H9 (cell line): ENCODE measurements around the gene RPL18. TPM values are rescaled to one million over a fixed set of nuclear protein-coding genes. Genes with fewer than 3 reads are reported as not detected.

Source experiments
- DNase-seq: peaks from one replicate; pipeline ENCODE4 v3.0.0-alpha.2; 2017
- H2AFZ ChIP-seq: one replicate; pipeline ENCODE4 v1.6.1; 2013; ENCODE audit warnings: mild to moderate bottlenecking, low read length, control low read depth, moderate library complexity
- H2AK5ac ChIP-seq: 2 replicates; pipeline ENCODE4 v1.6.1; 2013; ENCODE audit warnings: low read length, control low read depth, mixed read lengths; ENCODE audit not compliant: insufficient read length
- H2BK120ac ChIP-seq: one replicate; pipeline ENCODE4 v1.6.1; 2013; ENCODE audit warnings: low read depth, mild to moderate bottlenecking, low read length, control low read depth, inconsistent platforms; ENCODE audit not compliant: poor library complexity, severe bottlenecking
- H2BK12ac ChIP-seq: 2 replicates; pipeline ENCODE4 v1.6.1; 2013; ENCODE audit warnings: low read length, control low read depth, mixed read lengths, low read depth; ENCODE audit not compliant: insufficient read length
- H2BK15ac ChIP-seq: 2 replicates; pipeline ENCODE4 v1.6.1; 2013; ENCODE audit warnings: low read depth, low read length, control low read depth
- H2BK20ac ChIP-seq: one replicate; pipeline ENCODE4 v1.6.1; 2013; ENCODE audit warnings: low read depth, mild to moderate bottlenecking, low read length, control low read depth, inconsistent platforms; ENCODE audit not compliant: poor library complexity, severe bottlenecking
- H2BK5ac ChIP-seq: 2 replicates; pipeline ENCODE4 v1.6.1; 2013; ENCODE audit warnings: low read length, control low read depth, mixed read lengths; ENCODE audit not compliant: insufficient read length
- H3K14ac ChIP-seq: 2 replicates; pipeline ENCODE4 v1.6.1; 2013; ENCODE audit warnings: low read length, control low read depth; ENCODE audit not compliant: insufficient read depth
- H3K18ac ChIP-seq: 2 replicates; pipeline ENCODE4 v1.6.1; 2013; ENCODE audit warnings: low read depth, mild to moderate bottlenecking, mixed read lengths, low read length, control low read depth; ENCODE audit not compliant: insufficient read length
- H3K23ac ChIP-seq: 2 replicates; pipeline ENCODE4 v1.6.1; 2013; ENCODE audit warnings: low read length, control low read depth, mixed read lengths, low read depth; ENCODE audit not compliant: insufficient read length
- H3K23me2 ChIP-seq: 2 replicates; pipeline ENCODE4 v1.6.1; 2013; ENCODE audit warnings: low read depth, mild to moderate bottlenecking, mixed read lengths, low read length, control low read depth; ENCODE audit not compliant: insufficient read length, poor library complexity, severe bottlenecking
- H3K27ac ChIP-seq: 2 replicates; pipeline ENCODE4 v1.5.1; 2013; ENCODE audit warnings: low read length, control low read depth, mixed read lengths, low read depth; ENCODE audit not compliant: insufficient read length
- H3K27me3 ChIP-seq: 2 replicates; pipeline ENCODE4 v1.6.1; 2013; ENCODE audit warnings: low read length, control low read depth, inconsistent platforms; ENCODE audit not compliant: insufficient read depth
- H3K4ac ChIP-seq: 2 replicates; pipeline ENCODE4 v1.6.1; 2013; ENCODE audit warnings: low read depth, mild to moderate bottlenecking, control low read depth, inconsistent platforms, low read length, moderate library complexity
- H3K4me1 ChIP-seq: 2 replicates; pipeline ENCODE4 v1.6.1; 2013; ENCODE audit warnings: low read length, control low read depth, inconsistent platforms; ENCODE audit not compliant: insufficient read depth
- H3K4me2 ChIP-seq: 2 replicates; pipeline ENCODE4 v1.6.1; 2013; ENCODE audit warnings: low read length, control low read depth, mixed read lengths; ENCODE audit not compliant: insufficient read length, insufficient read depth
- H3K56ac ChIP-seq: 2 replicates; pipeline ENCODE4 v1.6.1; 2013; ENCODE audit warnings: low read depth, mild to moderate bottlenecking, mixed read lengths, low read length, control low read depth; ENCODE audit not compliant: insufficient read length
- H3K79me1 ChIP-seq: 2 replicates; pipeline ENCODE4 v1.6.1; 2013; ENCODE audit warnings: low read depth, mild to moderate bottlenecking, moderate library complexity, low read length, control low read depth, inconsistent platforms; ENCODE audit not compliant: insufficient read depth, poor library complexity, severe bottlenecking
- H3K79me2 ChIP-seq: 2 replicates; pipeline ENCODE4 v1.6.1; 2013; ENCODE audit warnings: low read length, control low read depth, inconsistent platforms; ENCODE audit not compliant: insufficient read depth
- H3K9ac ChIP-seq: 2 replicates; pipeline ENCODE4 v1.6.1; 2013; ENCODE audit warnings: low read length, control low read depth, mixed read lengths; ENCODE audit not compliant: insufficient read length; ENCODE audit errors: extremely low read depth
- H3K9me3 ChIP-seq: one replicate; pipeline ENCODE4 v1.6.1; 2013; ENCODE audit warnings: low read depth, low read length, inconsistent platforms; ENCODE audit not compliant: control insufficient read depth
- H3T11ph ChIP-seq: one replicate; pipeline ENCODE4 v1.6.1; 2013; ENCODE audit warnings: mild to moderate bottlenecking, low read length, control low read depth, inconsistent platforms
- H4K20me1 ChIP-seq: one replicate; pipeline ENCODE4 v1.6.1; 2013; ENCODE audit not compliant: control insufficient read depth, insufficient read length, insufficient read depth
- H4K5ac ChIP-seq: 2 replicates; pipeline ENCODE4 v1.6.1; 2013; ENCODE audit warnings: low read depth, mild to moderate bottlenecking, mixed read lengths, low read length, control low read depth; ENCODE audit not compliant: insufficient read length
- H4K8ac ChIP-seq: replicated peaks from 2 replicates; pipeline ENCODE4 v1.6.1; 2013; ENCODE audit warnings: low read length, control low read depth, mixed read lengths, low read depth; ENCODE audit not compliant: insufficient read length
- H4K91ac ChIP-seq: 2 replicates; pipeline ENCODE4 v1.6.1; 2013; ENCODE audit warnings: low read depth, mild to moderate bottlenecking, moderate library complexity, mixed read lengths, low read length, control low read depth; ENCODE audit not compliant: insufficient read length
- H3K27ac Mint-ChIP-seq, 3 experiments: 2 replicates in 2 of 3; 3 replicates in 1 of 3; pipeline ENCODE4 v1.8.0; 2020 to 2021; ENCODE audit warnings: mixed read lengths in 3 of 3, mild to moderate bottlenecking in 1 of 3, moderate library complexity in 1 of 3
- H3K27me3 Mint-ChIP-seq: 2 replicates; pipeline ENCODE4 v1.8.0; 2021; ENCODE audit warnings: low read depth, mild to moderate bottlenecking, moderate library complexity, mixed read lengths
- H3K36me3 Mint-ChIP-seq, 3 experiments: 2 replicates in 2 of 3; 3 replicates in 1 of 3; pipeline ENCODE4 v1.8.0; 2020 to 2021; ENCODE audit warnings: low read depth in 3 of 3, mixed read lengths in 3 of 3; ENCODE audit not compliant: insufficient read depth in 1 of 3
- H3K4me1 Mint-ChIP-seq, 2 experiments: 2 replicates each; pipeline ENCODE4 v1.8.0; 2020; ENCODE audit warnings: mixed read lengths in 2 of 2
- H3K4me3 Mint-ChIP-seq, 2 experiments: 2 replicates in 1 of 2; 3 replicates in 1 of 2; pipeline ENCODE4 v1.8.0; 2020 to 2021; ENCODE audit warnings: mild to moderate bottlenecking in 2 of 2, mixed read lengths in 2 of 2, moderate library complexity in 1 of 2
- H3K9me3 Mint-ChIP-seq, 2 experiments: 2 replicates in 1 of 2; 3 replicates in 1 of 2; pipeline ENCODE4 v1.8.0; 2020; ENCODE audit warnings: mild to moderate bottlenecking in 2 of 2, mixed read lengths in 2 of 2, moderate library complexity in 1 of 2
- CTCF ChIP-seq: fragments of 200-600 bp; sonication (generic); conservative IDR thresholded peaks from 3 replicates; pipeline ENCODE4 v1.8.0; 2021; ENCODE audit warnings: antibody characterized with exemption, mild to moderate bottlenecking
- WGBS: extraction: QIAGEN DNeasy Blood & Tissue Kit; methylation state at CpG from one replicate; pipeline ENCODE4 v1.1.7; 2013; ENCODE audit warnings: missing lambda C conversion rate, low lambda C conversion rate, mixed read lengths; ENCODE audit not compliant: insufficient read length; ENCODE audit errors: extremely low coverage; 5-methylcytosine and 5-hydroxymethylcytosine counted together
- total RNA-seq: library from RNA; stranded (reverse); gene quantifications from 2 replicates; pipeline ENCODE4 v1.2.1, GENCODE V29; 2021

RPL18 gene
- total RNA-seq, 1 experiment from 2014 or later, result 1,855 TPM

DNA sequence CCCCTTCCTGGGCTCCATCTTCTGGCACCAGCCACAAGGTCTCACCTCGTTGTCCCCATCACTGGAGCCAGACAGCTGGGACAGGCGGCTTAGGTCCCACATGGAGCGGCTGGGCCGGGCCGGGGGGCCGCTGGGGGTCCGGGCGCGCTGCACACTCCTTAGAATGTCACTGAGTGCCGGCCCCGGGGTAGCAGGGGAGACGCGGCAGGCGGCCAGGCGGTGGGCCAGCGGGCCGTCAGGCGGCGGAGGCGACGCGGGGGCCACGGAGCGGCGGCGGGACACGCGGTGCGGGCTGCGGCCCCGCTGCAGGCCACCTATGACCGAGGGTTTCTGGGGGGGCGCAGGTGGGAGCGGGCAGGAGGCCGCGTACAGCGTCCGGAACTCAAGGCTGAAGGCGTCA lies 15.5 kb downstream of the RPL18 start:
- Histone ChIP-seq H4K91ac (no peak overlapping the region), H3K23me2 (no peaks in the 10 kb centered on the region), H3K14ac (no peak overlapping the region), H4K8ac (no peak overlapping the region), H3K79me1 (no peaks in the 10 kb centered on the region), H2BK15ac (no peak overlapping the region), H3K4me2 (no peak overlapping the region), H4K5ac (no peak overlapping the region), H3K27ac (no peak overlapping the region), H3T11ph (no peak overlapping the region), H3K18ac (no peak overlapping the region), H2BK20ac (no peak overlapping the region), H2BK12ac (no peak overlapping the region), H3K56ac (no peak overlapping the region), H2AFZ (no peak overlapping the region), H3K4ac (no peak overlapping the region), H2BK5ac (no peak overlapping the region), H2BK120ac (no peak overlapping the region), H3K9me3 (no peaks in the 10 kb centered on the region), H4K20me1 (no peaks in the 10 kb centered on the region), H2AK5ac (no peak overlapping the region), H3K23ac (no peak overlapping the region), H3K27me3 (no peaks in the 10 kb centered on the region), H3K9ac (no peak overlapping the region), H3K4me1 (no peaks in the 10 kb centered on the region), H3K79me2 (no peaks in the 10 kb centered on the region)
- no peak for DNase-seq
- no peaks in the 10 kb centered on the region; a peak in 1 of 7 replicates for H3K36me3 Mint-ChIP-seq
- H3K9me3 Mint-ChIP-seq, result no peaks in the 10 kb centered on the region
- no peak overlapping the region for H3K27ac Mint-ChIP-seq
- H3K4me3 Mint-ChIP-seq, result no peak overlapping the region
- WGBS, result no CpG with 5 or more reads among the region's 39 CpGs
- H3K27me3 Mint-ChIP-seq, result no peaks in the 10 kb centered on the region
- TF ChIP-seq CTCF, result no peak
- peaks cover 0 to 3% of the 10 kb centered on the region in 2 experiments; a peak in 1 of 4 replicates for H3K4me1 Mint-ChIP-seq
